Tibial artery (tissue), 4 donors: Measurements from ENCODE around the gene GNA12.
"Not testable (repeated sequence)": the region's sequence is repeated elsewhere in the genome, so short reads cannot be mapped to it uniquely, and the experiment has no call there.

Experiments
- DNase-seq, 2 donors: peaks; one replicate each; pipeline ENCODE4 v3.0.0-alpha.2; 2019
- H3K27ac ChIP-seq, 2 donors: fragments of 200-600 bp; sonication (generic) in 1 of 2; 1 replicate in 1 of 2; 2 replicates in 1 of 2; pipeline ENCODE4 v1.5.1; 2018 to 2019; ENCODE audit warnings: mild to moderate bottlenecking in 1 of 2
- H3K27me3 ChIP-seq, 2 donors: fragments of 200-600 bp; sonication (generic) in 1 of 2; one replicate each; pipeline versions ENCODE4 v1.5.1 to v1.6.0; 2016 to 2019
- H3K36me3 ChIP-seq, 3 donors: fragments of 200-600 bp; sonication (generic) in 2 of 3; one replicate each; pipeline ENCODE4 v1.5.1; 2016 to 2019; ENCODE audit warnings: mild to moderate bottlenecking in 2 of 3
- H3K4me1 ChIP-seq, 4 donors: fragments of 200-600 bp; sonication (generic) in 2 of 4; 1 replicate in 3 of 4; 2 replicates in 1 of 4; pipeline ENCODE4 v1.5.1; 2016 to 2019
- H3K4me3 ChIP-seq, 2 donors: fragments of 200-600 bp; sonication (generic) in 1 of 2; 1 replicate in 1 of 2; 2 replicates in 1 of 2; pipeline ENCODE4 v1.5.1; 2018 to 2019; ENCODE audit warnings: mild to moderate bottlenecking in 2 of 2
- H3K9me3 ChIP-seq, 3 donors: fragments of 200-600 bp; sonication (generic) in 1 of 3; one replicate each; pipeline ENCODE4 v1.5.1; 2016 to 2019
- intact Hi-C: fragments of 100-400 bp; cut with DNase I; formaldehyde crosslinking; loops from one replicate; pipeline ENCODE4 v1.15.0; 2023; ENCODE audit warnings: low total_unique reads
- TF ChIP-seq, protein P1 (sequence below), 2 experiments: fragments of 200-600 bp in 1 of 2; fragments of 450-650 bp in 1 of 2; IDR thresholded peaks; one replicate each; pipeline ENCODE4 v1.5.1; 2017 to 2019; ENCODE audit warnings: antibody characterized with exemption in 2 of 2, mild to moderate bottlenecking in 1 of 2, moderate library complexity in 1 of 2

GNA12 gene

DNA sequence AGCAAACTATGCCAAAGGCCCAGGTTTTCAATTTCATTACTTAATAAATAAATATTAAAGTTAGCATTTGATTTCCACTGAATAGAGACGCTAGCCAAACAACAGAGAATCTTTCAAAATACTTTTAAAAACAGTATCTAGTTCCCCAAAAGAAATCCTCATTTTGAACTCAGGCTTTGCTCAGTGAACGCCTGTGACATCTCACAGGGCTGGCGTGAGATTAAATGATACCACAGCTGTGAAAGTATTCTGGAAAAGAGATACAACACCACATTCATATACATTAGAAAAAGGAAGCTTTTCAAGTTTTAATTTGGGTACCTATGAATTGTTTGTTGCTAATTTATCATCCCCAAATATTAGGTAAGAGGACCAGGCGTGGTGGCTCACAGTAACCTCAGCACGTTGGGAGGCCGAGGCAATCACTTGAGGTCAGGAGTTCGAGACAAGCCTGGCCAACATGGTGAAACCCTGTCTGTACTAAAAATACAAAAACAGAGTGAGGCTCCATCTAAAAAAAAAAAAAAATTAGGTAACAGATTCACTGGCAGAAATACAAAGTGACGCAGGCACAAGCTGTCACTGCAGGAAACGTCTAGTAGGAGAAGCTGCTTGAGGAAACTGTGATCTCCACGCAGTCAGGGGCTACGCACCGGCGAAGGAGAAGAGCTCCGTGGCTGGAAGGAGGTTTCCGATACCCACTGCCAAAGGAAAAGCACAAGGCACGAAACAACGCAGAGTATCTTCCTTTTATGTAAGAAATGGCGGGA lies 106.2 kb downstream of the GNA12 start:
- Histone ChIP-seq H3K27ac (no peak overlapping the region), H3K9me3 (no peaks in the 10 kb centered on the region), H3K36me3 (no peaks in the 10 kb centered on the region), H3K4me1 (peaks cover 0 to 3% (median 0%) of the 10 kb centered on the region in 4 donors), H3K27me3 (no peaks in the 10 kb centered on the region), H3K4me3 (no peak overlapping the region)
- intact Hi-C loops = no loop called here
- TF ChIP-seq, protein P1, sequence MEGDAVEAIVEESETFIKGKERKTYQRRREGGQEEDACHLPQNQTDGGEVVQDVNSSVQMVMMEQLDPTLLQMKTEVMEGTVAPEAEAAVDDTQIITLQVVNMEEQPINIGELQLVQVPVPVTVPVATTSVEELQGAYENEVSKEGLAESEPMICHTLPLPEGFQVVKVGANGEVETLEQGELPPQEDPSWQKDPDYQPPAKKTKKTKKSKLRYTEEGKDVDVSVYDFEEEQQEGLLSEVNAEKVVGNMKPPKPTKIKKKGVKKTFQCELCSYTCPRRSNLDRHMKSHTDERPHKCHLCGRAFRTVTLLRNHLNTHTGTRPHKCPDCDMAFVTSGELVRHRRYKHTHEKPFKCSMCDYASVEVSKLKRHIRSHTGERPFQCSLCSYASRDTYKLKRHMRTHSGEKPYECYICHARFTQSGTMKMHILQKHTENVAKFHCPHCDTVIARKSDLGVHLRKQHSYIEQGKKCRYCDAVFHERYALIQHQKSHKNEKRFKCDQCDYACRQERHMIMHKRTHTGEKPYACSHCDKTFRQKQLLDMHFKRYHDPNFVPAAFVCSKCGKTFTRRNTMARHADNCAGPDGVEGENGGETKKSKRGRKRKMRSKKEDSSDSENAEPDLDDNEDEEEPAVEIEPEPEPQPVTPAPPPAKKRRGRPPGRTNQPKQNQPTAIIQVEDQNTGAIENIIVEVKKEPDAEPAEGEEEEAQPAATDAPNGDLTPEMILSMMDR (IDR thresholded peaks at IDR 0.05) = no peak
- peak in 1 of 2 donors; percentile 57 for DNase-seq

- DNase-seq = peak in 1 of 2 donors; percentile 49
- H3K27me3 ChIP-seq, H3K4me3 ChIP-seq, H3K27ac ChIP-seq, H3K4me1 ChIP-seq, H3K9me3 ChIP-seq, intact Hi-C loops, H3K36me3 ChIP-seq: not testable (repeated sequence)
These were observed 106.9 kb downstream of the GNA12 start for GRCh38 chr7:2737005-2737743.

GRCh38 chr7:2736411-2736914 lies 107.6 kb downstream of the GNA12 start:
- TF ChIP-seq, protein P1 (IDR thresholded peaks at IDR 0.05) = no peak
- H3K27me3 ChIP-seq = no peaks in the 10 kb centered on the region
- H3K4me3 ChIP-seq = no peak overlapping the region
- no peak overlapping the region for H3K27ac ChIP-seq
- H3K4me1 ChIP-seq = peaks cover 0 to 3% (median 0%) of the 10 kb centered on the region in 4 donors
- DNase-seq = peak in 1 of 2 donors; percentile 48
- intact Hi-C loops = no loop called here
- no peaks in the 10 kb centered on the region for H3K9me3 ChIP-seq
- peaks cover 0 to 4% (median under 1%) of the 10 kb centered on the region in 3 donors for H3K36me3 ChIP-seq

- TF ChIP-seq, protein P1 (IDR thresholded peaks at IDR 0.05) = no peak
- Histone ChIP-seq H3K4me1 (peaks cover 0 to 3% (median 0%) of the 10 kb centered on the region in 4 donors), H3K9me3 (no peaks in the 10 kb centered on the region), H3K36me3 (peaks cover 0 to 11% (median 8%) of the 10 kb centered on the region in 3 donors), H3K4me3 (no peak overlapping the region), H3K27me3 (no peaks in the 10 kb centered on the region), H3K27ac (no peak overlapping the region)
- intact Hi-C loops = no loop called here
- peak in 1 of 2 donors; percentile 46 for DNase-seq
These were observed 108.4 kb downstream of the GNA12 start for GRCh38 chr7:2735744-2736143.

DNA sequence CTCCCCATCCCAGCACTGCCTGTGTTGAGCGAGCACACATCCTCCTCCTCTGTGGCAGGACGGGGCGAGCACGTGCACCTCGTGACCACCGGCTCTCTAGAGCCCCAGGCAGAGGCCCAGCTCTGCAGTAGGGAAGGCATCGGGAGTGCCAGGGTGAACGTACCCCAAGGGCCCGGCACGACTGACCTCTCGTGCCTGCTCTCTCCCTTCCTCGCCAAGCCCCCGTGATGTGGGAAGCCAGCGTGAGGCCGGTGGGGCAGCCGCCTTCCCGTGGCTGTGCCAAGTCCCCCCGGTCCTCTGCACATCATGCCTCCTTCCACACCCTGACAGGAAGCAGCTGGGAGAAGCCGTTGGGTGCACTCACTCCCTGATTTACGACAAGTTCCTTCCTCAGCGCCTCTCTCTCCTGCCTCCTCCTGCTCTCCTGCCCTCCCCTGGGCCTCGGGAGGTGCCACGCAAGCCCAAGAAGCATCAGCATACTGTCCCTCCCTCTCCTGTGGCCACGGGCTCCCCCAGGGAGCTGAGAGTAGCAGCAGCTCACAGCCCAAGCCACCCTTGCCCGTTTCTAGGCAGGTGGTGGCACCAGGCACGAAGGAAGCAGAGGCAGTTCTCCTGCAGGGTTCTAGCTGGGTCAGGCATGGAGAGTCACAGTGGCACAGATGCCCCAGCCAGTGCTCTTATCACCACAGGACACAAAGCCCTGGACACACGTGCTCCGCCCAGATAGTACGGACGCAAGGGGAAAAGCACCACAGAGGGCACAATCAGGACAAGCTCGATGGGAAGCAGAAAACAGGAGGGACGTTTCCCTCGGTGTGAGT lies 109.1 kb downstream of the GNA12 start:
- H3K27me3 ChIP-seq = no peaks in the 10 kb centered on the region
- DNase-seq = peak; percentile 47 to 76
- peaks cover 0 to 5% (median 3%) of the 10 kb centered on the region in 4 donors for H3K4me1 ChIP-seq
- TF ChIP-seq, protein P1 (IDR thresholded peaks at IDR 0.05) = no peak
- H3K9me3 ChIP-seq = no peaks in the 10 kb centered on the region
- H3K4me3 ChIP-seq = no peak overlapping the region
- intact Hi-C loops = no loop called here
- H3K36me3 ChIP-seq = peaks cover 0 to 19% (median 16%) of the 10 kb centered on the region in 3 donors
- no peak overlapping the region for H3K27ac ChIP-seq
